Ishikawa (cell line): ENCODE data around the gene NCAPH2.

Source experiments
- CEBPB ChIP-seq: IDR thresholded peaks from 2 replicates; pipeline ENCODE4 v1.6.1; 2012
- CREB1 ChIP-seq: IDR thresholded peaks from 2 replicates; pipeline ENCODE4 v1.6.1; 2012; ENCODE audit warnings: low read depth
- EP300 ChIP-seq: IDR thresholded peaks from 2 replicates; pipeline ENCODE4 v1.6.1; 2012; ENCODE audit warnings: borderline replicate concordance
- RAD21 ChIP-seq: IDR thresholded peaks from 2 replicates; pipeline ENCODE4 v1.6.1; 2012; ENCODE audit warnings: low read depth
- REST ChIP-seq: IDR thresholded peaks from 2 replicates; pipeline ENCODE4 v1.6.1; 2012; ENCODE audit warnings: low read depth, mild to moderate bottlenecking
- TAF1 ChIP-seq: IDR thresholded peaks from 2 replicates; pipeline ENCODE4 v1.6.1; 2012; ENCODE audit warnings: low read depth, mild to moderate bottlenecking
- TCF12 ChIP-seq: IDR thresholded peaks from 2 replicates; pipeline ENCODE4 v1.6.1; 2012; ENCODE audit warnings: low read depth
- USF1 ChIP-seq: IDR thresholded peaks from 2 replicates; pipeline ENCODE4 v1.6.1; 2012
- ZBTB7A ChIP-seq: IDR thresholded peaks from 2 replicates; pipeline ENCODE4 v1.6.1; 2012; ENCODE audit warnings: low read depth

GRCh38 chr22:50525858-50526107 lies 17.8 kb downstream of the NCAPH2 start:
- TF ChIP-seq REST: no peak; the same call in 1 of the 2 replicates
- no peak for TF ChIP-seq TCF12
- no peak for TF ChIP-seq TAF1
- no peak for TF ChIP-seq ZBTB7A
- TF ChIP-seq RAD21: no peak
- TF ChIP-seq EP300: no peak
- TF ChIP-seq CEBPB: no peak
- TF ChIP-seq CREB1: no peak
- TF ChIP-seq USF1: no peak
